GM15510 (cell line): Measurements from ENCODE around the gene BTD.

ENCODE experiments used
- POLR2A ChIP-seq: IDR thresholded peaks from 3 replicates; pipeline ENCODE4 v1.6.1; 2011; ENCODE audit warnings: borderline replicate concordance; ENCODE audit not compliant: insufficient read length; ENCODE audit errors: extremely low read depth

BTD gene

DNA sequence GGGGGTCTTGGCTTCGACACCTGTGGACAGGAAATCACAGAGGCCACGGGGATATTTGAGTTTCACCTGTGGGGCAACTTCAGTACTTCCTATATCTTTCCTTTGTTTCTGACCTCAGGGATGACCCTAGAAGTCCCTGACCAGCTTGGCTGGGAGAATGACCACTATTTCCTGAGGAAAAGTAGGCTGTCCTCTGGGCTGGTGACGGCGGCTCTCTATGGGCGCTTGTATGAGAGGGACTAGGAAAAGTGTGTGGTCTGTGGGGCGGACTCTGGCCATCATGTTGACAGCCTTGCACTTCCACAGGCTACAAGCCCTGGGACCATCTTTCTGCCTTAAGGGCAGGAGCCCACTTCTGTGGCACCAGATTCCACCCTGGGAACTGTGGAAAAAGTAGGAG lies 43.7 kb downstream of the BTD start:
- TF ChIP-seq POLR2A = no peak

DNA sequence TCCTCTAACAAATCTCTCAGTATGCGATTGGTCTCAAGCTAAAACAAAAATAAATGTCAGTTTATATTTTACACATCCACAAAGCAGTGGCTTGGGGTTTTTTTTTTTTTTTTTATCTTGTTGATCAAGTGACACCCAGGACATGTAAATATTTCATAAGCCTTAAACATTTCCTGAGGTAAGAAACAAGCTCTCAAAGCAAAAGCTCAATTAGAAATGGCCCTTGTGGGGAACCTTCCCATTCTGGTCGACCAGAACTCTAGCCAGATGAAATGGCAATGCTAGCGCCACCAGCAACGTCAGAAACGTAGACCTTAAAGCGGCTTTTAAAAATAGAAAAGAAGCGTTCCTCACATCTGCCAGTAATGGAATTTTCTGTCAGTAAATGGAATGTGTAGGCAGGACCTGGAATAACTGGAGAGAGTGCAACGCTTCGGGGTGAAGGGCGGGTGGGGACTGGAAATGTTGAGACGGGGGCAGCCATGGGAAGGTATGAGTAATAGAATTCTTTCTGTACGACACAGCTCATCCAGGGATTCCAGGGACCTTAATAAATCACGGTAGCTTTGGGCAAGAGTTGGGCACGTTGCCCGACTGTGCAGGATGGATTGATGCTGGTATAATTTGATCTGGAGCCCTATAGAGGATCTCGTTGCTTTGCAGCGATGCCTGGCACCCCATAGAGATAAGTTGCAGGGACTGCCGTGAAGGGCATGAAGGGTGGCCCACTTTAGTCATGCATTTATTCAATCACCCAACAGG lies 44.4 kb downstream of the BTD start:
- TF ChIP-seq POLR2A = no peak

DNA sequence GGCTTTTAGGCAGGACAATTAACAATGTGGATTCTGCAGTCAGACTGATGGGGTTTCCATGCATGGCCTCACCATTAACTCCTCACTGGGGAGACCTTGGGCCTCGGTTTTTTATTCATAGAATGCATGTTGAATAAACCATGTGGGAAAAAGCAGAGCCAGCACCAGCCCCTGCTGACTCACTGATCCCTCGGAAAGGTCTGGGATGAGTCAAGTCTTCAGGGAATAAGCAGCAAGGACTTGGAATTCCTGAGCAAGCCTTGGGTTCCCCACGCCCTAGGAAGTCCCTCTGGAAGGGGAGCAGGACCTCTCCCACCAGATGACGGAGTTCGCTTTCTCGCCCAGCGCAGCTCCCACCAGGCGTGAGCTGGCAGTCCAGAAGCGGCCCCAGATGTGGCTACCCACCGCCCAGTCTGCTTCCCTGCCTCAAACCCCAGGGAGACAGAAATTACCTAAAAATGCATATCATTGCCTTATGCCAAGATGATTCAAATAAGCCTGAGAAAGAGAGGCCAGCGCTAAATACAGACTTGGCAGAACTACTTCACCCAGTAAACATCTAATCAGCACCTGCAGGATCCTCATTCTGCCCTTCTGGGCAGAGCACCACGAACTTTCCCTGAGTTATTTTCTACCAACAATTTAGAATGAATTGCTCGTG lies 45.4 kb downstream of the BTD start:
- no peak for TF ChIP-seq POLR2A

DNA sequence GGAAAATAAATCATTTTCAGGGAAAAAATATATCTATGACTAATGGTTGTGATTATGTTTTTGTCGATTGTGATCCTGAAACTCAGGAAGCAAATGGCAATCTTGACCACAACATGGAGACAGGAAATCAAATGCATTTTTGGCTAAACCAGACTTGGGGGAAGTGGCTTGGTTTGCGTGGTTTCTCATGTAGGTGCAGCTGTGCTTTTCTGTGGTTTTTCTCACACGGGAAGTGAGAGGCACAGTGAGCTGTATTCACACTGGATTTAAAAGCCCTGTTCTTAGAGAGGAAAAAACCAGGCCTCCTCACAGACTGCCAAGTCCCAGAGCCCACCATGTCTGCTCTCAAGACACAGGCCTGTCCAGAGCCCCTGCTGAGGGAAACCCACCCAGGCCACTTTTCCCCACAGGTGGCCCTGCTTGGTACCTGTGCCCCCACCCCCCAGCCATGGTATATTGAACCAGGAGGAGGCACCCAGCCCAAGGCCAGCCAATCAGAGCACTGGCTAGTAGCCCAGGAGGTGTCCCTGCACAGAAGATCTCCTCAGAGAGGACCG lies 46.1 kb downstream of the BTD start:
- no peak for TF ChIP-seq POLR2A

DNA sequence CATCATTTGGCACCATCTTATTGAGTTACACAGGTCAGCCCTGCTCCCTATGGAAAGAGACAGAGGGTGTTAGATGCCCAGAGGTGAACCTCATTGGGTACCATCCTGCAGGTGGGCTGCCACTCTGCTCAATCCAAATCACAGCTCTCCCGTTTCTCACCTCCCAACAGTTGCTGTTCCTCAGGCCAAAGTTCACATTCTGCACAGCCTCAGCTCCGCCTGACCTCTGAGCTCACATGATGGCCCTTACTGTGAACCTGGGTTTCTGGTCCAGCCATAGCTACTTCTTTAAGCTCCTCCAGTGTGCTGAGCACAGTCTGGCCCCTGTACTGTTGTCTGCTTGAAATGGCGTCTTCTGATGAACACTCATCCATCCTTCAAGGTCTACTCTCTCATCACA lies 47.8 kb downstream of the BTD start:
- no peak for TF ChIP-seq POLR2A

DNA sequence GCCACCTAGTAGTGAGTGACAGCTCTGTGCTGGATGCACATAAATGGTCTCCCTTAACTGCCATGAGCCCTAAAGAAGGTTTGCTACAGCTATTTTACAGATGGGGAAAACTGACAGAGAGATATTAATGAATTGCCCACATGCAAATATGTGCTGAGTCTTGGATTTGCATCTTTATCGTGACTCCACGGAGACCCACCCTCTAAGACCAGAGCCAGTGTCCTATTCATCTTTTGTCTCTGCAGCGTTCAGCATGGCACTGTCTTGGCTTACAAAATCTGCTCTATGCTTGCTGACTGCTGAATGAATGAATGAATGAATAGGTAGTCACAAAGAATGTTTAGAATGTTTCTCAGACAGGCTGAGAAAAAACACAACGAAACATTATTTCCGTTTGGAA lies 48.3 kb downstream of the BTD start:
- TF ChIP-seq POLR2A = no peak

DNA sequence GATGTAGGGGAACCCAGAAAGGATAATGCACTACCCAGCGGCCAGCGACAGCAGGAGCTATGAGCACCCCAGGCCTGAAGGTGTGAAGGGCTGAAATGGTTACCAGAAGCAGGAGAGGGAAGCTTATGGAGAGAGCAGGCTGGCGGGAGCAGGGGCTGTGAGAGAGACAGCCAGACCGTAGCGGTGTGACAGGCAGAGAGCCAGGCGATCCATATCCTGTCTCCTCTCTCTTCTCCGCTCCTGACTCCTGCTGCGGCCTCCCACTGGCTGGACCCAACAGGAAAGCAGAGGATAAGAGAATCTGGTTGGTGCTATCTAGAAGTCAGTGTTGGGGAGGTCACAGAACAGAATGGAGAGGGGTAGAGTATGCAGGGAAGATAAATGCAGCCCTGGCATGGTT lies 49.9 kb downstream of the BTD start:
- TF ChIP-seq POLR2A = no peak

DNA sequence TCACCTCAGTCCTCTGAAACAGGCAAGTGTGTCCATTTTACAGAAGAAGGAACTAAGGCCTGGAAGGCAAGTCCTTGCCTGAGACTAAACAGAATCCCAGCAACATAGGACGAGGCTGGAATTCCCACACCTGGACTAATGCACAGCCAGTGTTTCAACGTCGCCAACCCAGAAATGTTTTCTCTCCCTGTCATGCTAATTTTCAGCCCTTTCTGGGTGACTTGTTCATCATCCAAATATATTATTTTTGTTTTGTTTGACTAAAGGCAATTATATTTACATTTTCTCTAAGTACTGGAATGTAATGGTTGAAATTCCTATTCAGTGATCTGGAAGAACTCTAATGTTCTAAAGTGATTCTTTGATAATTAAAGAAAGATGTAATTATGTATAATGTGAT lies 51.8 kb downstream of the BTD start:
- TF ChIP-seq POLR2A = no peak

DNA sequence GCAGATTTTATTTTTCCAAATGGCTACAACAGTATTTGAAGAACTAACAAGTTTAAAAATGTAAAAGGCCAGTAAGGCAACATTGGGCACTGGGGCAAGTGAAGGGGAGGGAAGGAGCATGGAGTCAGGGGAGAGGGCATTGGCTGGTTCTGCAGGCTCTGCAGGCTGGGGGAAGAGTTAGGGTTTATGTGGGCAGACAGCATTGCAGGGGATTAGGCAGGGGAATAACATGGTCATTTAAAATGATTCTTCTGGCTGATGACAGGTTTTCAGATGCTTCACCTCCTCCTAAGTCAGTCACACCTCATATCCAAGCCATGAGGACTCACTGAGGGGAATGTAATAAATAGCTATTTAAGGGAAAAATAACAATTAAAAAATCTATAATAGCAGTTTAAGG lies 52.6 kb downstream of the BTD start:
- TF ChIP-seq POLR2A = no peak

DNA sequence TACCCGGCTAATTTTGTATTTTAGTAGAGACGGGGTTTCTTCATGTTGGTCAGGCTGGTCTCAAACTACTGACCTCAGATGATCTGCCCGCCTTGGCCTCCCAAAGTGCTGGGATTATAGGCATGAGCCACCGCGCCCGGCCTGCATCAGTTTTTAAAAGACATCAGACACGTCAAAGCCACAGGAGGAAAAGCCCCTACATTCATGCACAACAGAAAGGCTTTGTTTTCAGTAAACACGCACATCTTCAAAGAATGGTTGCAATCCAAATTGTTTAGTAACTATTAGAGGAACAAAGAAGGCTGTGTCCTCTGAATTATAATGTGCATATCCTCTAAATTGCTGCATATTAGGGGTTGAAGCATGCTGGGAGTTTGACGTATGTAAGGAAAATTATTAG lies 53.3 kb downstream of the BTD start:
- TF ChIP-seq POLR2A = no peak

DNA sequence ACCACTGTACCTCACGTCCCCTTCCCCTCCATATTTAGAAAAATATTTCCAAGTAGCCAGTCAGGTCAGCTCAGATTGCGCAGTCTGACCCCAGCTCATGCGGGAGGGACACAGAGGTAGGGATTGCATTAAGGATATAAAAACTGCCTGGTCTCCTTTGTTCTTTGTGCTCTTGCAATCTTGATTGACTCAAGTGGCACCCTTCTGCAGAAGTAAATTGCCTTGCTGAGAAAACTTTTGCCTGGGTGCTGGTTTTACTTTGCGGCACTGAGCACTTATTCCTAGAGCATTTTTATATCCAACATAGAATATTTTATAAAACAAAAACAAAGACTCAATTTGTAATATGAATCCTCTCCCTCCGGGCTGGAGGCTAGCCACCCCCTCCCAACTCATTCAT lies 54.8 kb downstream of the BTD start:
- no peak for TF ChIP-seq POLR2A

DNA sequence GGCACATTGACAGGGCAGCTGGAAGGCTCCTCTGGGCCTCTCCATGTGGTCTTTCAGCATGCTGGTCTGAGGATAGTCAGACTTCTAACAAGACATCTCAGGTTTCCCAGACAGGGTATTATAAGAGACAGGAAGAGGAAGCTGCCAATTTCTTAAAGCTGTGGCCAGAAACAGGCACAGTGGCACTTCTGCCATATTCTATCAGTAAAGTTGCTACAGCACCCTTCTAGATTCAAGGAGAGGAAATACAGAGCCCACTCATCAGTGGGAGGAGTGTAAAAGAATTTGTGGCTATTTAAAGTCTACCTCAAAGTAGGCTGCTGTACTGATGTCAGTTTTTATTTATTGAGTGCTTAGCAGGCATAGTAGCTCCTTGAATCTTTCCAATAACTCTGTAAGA lies 55.5 kb downstream of the BTD start:
- TF ChIP-seq POLR2A = no peak

DNA sequence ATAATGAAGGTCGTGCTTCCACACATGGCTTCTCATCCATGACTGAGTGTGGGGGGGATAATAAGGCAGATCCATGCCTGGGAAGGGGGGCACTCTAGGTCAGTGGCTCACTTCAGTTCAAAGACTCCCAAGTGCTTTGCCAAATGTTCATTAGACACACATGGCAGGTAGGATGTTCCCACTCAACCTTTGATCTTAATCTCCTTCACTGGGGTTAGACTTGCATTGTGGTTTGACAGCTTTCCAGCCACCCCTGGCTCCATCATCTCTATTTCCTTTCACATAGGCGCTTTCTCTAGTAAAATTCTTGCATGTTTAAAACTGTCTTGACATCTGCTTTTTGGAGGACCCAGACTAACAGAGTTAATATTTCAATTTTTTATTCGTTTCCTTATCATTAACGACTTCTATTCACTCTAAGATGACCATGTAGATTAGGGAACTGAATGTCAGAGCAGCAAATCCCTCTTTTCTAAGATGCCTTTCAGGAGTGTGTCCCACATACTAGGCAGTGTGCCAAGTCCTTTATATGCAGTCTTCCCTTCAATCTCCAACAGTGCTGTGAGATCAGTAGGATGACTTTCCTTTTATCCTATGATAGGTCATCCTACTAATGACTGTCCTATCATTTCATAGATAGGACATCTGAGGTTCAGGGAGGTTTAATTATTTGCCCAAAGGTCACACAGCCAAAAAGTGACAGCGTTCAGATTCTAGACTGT lies 57.9 kb downstream of the BTD start:
- no peak for TF ChIP-seq POLR2A

DNA sequence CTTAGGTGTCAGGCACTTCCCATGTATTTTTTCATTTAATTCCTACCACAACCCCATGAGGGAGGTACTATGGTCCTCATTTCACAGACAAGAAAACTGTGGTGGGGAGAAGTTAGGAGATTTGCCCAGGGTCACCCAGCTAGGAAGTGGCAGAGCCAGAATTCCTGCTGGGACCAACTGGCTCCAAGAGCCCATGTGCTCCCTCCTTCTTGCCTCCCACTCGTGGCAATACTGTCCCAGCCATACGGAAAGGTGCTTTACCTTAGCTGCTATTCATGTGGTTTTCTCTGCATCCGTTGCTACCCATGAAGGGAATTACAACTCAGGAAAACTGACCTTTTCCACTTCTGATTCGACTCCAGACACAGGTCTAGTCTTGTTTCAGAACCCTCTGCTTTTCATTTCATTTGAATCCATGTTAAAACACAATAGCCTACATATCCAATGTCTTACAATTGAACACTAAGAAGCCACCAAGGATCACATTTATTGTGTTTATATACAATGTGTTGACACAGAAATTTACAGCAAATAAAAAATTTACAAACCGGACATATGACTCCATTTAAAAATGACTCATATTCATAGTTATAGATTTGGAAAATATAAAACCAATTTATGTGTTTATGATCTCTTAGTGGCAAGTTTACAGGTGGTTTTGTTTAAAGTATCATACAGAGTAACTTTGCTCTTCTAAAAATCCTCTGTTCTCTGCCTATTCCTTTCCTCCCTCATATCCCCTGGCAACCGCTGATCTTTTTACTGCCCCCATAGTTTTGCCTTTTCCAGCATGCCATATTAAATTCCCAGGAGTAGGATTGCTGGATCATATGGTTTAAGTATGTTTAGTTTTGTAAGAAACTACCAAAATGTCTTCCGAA lies 58.8 kb downstream of the BTD start:
- TF ChIP-seq POLR2A = no peak
